HG03064 (cell line): ENCODE measurements around the gene AKR1A1.
"Not testable (repeated sequence)": the region's sequence is repeated elsewhere in the genome, so short reads cannot be mapped to it uniquely, and the experiment has no call there.

ENCODE experiments used
- ATAC-seq: cut with Tn5 transposase; IDR thresholded peaks from one replicate; pipeline ENCODE4 v1.9.1; 2021; ENCODE audit warnings: low read depth; ENCODE audit not compliant: unreplicated experiment

The AKR1A1 gene

GRCh38 chr1:45550401-45551351 is at the start of gene AKR1A1:
Gene AKR1A1 (plus strand): TSS chr1:45550826. CDS start chr1:45561795, 10,969 bp downstream.
- peak; percentile 75 for ATAC-seq

GRCh38 chr1:45501505-45501859 is 49.1 kb upstream of the AKR1A1 start:
- ATAC-seq: no peak

- ATAC-seq: no peak
These were observed 46.9 kb upstream of the AKR1A1 start for GRCh38 chr1:45503462-45504360.

DNA sequence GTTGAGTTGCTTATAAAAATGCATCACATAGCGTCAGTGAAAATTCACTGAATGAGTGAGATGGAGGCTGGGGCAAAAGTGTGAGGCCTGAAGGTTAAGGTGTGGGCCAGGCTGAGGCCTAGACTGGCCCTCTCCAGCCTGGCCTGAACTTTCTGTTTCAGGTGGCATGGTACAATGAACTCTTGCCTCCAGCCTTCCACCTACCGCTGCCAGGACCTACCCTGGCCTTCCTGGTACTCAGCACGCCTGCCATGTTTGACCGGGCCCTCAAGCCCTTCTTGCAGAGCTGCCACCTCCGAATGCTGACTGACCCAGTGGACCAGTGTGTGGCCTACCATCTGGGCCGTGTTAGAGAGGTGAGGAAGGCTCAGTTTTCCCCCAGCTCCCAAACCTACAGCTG is 43.4 kb upstream of the AKR1A1 start:
- no peak for ATAC-seq

- no peak for ATAC-seq
These were observed 42.7 kb upstream of the AKR1A1 start for GRCh38 chr1:45507893-45508292.

DNA sequence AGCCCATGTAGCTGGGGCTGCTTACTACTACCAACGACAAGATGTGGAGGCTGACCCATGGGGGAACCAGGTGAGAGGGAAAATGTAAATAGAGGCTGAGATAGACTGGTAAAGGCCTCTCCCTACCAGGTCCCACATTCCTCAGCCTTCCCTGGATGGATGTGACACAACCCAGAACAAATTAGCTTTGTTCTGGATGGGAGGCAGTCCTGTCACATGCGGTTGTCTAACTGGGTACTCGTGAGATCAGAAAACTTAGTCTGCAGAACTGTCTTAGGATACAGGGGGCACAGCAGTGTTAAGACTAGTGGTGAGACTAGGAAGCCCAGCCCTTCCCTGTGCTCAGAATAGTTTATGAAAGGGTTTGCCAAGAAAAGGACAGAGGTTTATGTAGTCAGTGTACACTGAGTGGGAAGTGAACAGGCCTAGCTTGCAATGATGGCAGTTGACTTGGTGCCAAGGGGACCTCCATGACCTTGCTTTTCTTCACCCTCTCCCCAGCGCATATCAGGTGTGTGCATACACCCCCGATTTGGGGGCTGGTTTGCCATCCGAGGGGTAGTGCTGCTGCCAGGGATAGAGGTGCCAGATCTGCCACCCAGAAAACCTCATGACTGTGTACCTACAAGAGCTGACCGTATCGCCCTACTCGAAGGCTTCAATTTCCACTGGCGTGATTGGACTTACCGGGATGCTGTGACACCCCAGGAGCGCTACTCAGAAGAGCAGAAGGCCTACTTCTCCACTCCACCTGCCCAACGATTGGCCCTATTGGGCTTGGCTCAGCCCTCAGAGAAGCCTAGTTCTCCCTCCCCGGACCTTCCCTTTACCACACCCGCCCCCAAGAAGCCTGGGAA is 42.1 kb upstream of the AKR1A1 start:
- ATAC-seq: no peak

- no peak for ATAC-seq
These were observed 40.3 kb upstream of the AKR1A1 start for GRCh38 chr1:45510036-45510971.

DNA sequence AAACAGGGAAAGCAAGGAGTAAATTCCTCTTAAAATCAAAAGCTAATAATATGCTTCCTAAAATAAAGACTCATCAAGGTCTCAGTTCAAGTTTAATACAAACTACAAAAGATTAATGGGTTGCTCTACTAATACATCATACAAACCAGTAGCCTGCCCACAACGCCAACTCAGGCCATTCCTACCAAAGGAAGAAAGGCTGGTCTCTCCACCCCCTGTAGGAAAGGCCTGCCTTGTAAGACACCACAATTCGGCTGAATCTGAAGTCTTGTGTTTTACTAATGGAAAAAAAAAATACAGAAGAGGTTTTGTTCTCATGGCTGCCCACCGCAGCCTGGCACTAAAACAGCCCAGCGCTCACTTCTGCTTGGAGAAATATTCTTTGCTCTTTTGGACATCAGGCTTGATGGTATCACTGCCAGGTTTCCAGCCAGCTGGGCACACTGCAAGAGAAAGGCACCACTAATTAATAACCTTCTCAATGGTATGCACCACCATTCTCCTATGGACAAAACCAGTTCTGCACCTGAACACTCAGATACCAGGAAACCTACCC is 39.6 kb upstream of the AKR1A1 start:
- no peak for ATAC-seq

GRCh38 chr1:45512641-45513054 is 38.0 kb upstream of the AKR1A1 start:
- ATAC-seq: no peak

- ATAC-seq: not testable (repeated sequence)
These were observed 36.9 kb upstream of the AKR1A1 start for GRCh38 chr1:45513532-45514260.

DNA sequence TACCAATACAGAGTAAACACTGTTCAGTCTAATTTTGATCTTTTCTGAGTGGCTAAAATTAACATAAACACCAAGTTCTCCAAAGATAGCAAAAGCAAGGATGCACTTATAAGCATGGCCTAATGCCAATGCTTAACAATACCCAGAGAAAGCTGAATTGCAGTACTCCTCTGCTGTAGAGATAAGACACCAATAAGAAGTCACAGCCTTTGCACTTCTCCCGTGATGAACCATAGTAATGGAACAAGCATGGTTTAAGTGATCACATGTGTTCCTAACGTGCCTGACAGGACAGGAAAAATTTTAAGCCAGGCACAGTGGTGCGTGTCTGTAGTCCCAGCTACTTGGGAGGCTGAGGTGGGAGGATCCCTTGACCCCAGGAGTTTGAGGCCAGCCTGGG is 34.6 kb upstream of the AKR1A1 start:
- ATAC-seq: no peak

GRCh38 chr1:45516465-45516864 is 34.2 kb upstream of the AKR1A1 start:
- no peak for ATAC-seq

DNA sequence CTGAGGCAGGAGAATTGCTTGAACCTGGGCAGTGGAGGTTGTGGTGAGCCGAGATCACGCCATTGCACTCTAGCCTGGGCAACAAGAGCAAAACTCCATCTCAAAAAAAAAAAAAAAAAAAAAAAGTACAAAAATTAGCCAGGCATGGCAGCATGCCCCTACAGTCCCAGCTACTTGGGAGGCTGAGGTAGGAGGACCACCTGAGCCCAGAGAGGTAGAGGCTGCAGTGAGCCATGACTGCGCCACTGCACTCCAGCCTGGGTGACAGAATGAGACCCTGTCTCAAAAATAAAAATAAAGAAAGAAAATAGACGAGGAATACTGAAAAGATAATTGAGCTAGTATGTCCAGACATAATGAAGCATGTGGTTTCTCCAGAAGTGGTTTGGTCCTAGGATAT is 32.3 kb upstream of the AKR1A1 start:
- not testable (repeated sequence) for ATAC-seq

- no peak for ATAC-seq
These were observed 31.7 kb upstream of the AKR1A1 start for GRCh38 chr1:45518910-45519309.

- ATAC-seq: not testable (repeated sequence)
These were observed 30.9 kb upstream of the AKR1A1 start for GRCh38 chr1:45519774-45520173.

- ATAC-seq: peak; percentile 80
These were observed 29.0 kb upstream of the AKR1A1 start, which contains the start of gene PRDX1 for GRCh38 chr1:45521413-45522323. Gene PRDX1 (minus strand): TSS chr1:45521884. CDS start chr1:45519043, 2,841 bp downstream.
